ENCODE results near the gene GPR153.

- TF ChIP-seq CTCF (IDR thresholded peaks at IDR 0.05; ENCODE audit: poor library complexity, severe bottlenecking): no peak
- TF ChIP-seq SMC3 (conservative IDR thresholded peaks at IDR 0.05; ENCODE audit: poor library complexity): no peak
- TF ChIP-seq POLR2AphosphoS5 (IDR thresholded peaks at IDR 0.05): no peak
These were observed 63.0 kb downstream of the GPR153 start for GRCh38 chr1:6197746-6198427.

All from neural cell (in vitro differentiated cells).